AG04450 (cell line): Measurements from ENCODE around the gene RPE65. TPM values are rescaled to one million over a fixed set of nuclear protein-coding genes. Genes with fewer than 3 reads are reported as not detected.

Source experiments
- CTCF ChIA-PET: fragments of 300-600, 350-600 bp; formaldehyde crosslinking; extraction: SDS; loops from one replicate; lab custom pipeline; 2022; ENCODE audit warnings: antibody characterized with exemption, inconsistent platforms; lab: Charles Lee
- POLR2A ChIA-PET: fragments of 350-600 bp; formaldehyde crosslinking; extraction: SDS; loops from one replicate; lab custom pipeline; 2021; ENCODE audit warnings: antibody characterized with exemption, inconsistent platforms; lab: Yijun Ruan, JAX
- DNase-seq: peaks from one replicate; pipeline ENCODE4 v3.0.0-alpha.2; 2011; ENCODE audit warnings: low read depth, low spot score
- H3K27ac ChIP-seq: one replicate; pipeline ENCODE4 v1.5.1; 2012; ENCODE audit warnings: low read depth, low read length, control low read depth
- H3K27me3 ChIP-seq: one replicate; pipeline ENCODE4 v1.6.0; 2012; ENCODE audit warnings: low read length; ENCODE audit not compliant: control insufficient read depth, insufficient read depth
- H3K4me3 ChIP-seq: 2 replicates; pipeline ENCODE4 v1.5.1; 2011; ENCODE audit warnings: mild to moderate bottlenecking, low read depth, low read length, control low read depth
- H3K9me3 ChIP-seq: 2 replicates; pipeline ENCODE4 v1.5.1; 2012; ENCODE audit warnings: low read length; ENCODE audit not compliant: control insufficient read depth, insufficient read depth
- polyA plus RNA-seq: library from polyadenylated mRNA; depleted of rRNA; stranded (reverse); fragments of >200 nt; gene quantifications from 2 replicates; pipeline ENCODE4 v1.2.3, GENCODE V29; 2011
- TF ChIP-seq, protein P1 (sequence below): IDR thresholded peaks from 2 replicates; pipeline ENCODE4 v1.5.1; 2011; ENCODE audit warnings: low read depth, low read length, control low read depth, inconsistent platforms

Gene RPE65
- polyA plus RNA-seq, 1 experiment, result not detected

DNA sequence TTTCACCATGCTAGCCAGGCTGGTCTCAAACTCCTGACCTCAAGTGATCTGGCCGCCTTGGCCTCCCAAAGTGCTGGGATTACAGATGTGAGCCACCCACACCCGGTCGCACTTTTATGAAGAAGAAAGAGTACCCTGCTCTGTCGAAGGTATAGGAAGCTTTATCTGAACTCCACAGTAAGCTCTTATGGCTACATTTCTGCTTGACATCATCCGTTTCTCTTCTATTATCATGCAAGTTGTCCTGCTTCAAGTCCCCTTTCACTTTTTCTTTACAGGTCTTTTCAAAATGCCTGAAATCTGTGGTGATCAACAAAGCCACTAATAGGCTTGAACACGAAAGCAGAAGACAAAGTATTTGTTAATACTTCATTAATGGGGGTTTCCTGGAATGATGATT, 4.0 kb downstream of the RPE65 start:
- TF ChIP-seq, protein P1, sequence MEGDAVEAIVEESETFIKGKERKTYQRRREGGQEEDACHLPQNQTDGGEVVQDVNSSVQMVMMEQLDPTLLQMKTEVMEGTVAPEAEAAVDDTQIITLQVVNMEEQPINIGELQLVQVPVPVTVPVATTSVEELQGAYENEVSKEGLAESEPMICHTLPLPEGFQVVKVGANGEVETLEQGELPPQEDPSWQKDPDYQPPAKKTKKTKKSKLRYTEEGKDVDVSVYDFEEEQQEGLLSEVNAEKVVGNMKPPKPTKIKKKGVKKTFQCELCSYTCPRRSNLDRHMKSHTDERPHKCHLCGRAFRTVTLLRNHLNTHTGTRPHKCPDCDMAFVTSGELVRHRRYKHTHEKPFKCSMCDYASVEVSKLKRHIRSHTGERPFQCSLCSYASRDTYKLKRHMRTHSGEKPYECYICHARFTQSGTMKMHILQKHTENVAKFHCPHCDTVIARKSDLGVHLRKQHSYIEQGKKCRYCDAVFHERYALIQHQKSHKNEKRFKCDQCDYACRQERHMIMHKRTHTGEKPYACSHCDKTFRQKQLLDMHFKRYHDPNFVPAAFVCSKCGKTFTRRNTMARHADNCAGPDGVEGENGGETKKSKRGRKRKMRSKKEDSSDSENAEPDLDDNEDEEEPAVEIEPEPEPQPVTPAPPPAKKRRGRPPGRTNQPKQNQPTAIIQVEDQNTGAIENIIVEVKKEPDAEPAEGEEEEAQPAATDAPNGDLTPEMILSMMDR, result no peak
- Histone ChIP-seq H3K9me3 (no peaks in the 10 kb centered on the region), H3K4me3 (no peak overlapping the region), H3K27me3 (no peaks in the 10 kb centered on the region), H3K27ac (no peak overlapping the region)
- ChIA-PET CTCF (interaction anchor here (4.9 to 6.9 kb wide), 2 partner anchors 9 to 326 kb away, joined by 94 to 137 read pairs; no protein-coding TSS in a partner anchor), POLR2A (no interaction called here)
- no peak for DNase-seq

DNA sequence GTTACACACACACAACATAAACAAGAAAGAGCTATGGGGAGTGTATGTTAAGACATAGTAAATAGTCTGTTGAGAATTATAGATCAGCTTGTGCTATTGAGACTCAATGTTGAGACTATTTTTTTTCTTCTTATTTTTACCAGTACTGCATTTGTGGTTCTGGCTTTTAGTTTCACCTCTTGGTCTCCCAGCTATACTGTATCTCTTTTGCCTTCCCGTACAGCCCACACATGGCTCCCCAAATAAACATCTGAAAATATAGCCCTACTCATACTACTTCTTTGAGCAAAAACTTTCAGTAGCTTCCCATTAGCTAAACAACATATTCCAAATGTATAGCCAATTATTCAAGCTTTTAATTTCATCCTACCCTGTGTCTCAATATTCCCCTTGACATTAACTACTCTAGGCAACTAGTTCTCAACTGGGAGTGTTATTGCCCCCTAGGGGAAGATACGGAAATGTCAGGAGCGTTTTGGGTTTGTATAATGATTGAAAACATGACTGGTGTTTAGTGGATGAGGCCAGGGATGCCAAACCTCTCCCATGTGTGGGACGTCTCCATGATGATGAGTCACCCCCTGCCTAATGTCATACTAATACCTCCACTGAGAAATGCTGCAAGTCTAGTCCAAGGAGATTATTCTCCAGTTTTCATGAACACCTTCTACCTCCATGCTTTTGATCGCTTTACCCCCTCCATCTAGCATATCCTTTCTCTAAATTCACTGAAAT, 6.8 kb downstream of the RPE65 start:
- Histone ChIP-seq H3K27ac (no peak overlapping the region), H3K9me3 (no peaks in the 10 kb centered on the region), H3K27me3 (no peaks in the 10 kb centered on the region), H3K4me3 (no peak overlapping the region)
- DNase-seq, result peak; percentile 36
- ChIA-PET POLR2A (interaction anchor here (1.0 kb wide), 1 partner anchor 323 kb away, joined by 3 read pairs; no protein-coding TSS in a partner anchor), CTCF (interaction anchor here (0.5 to 6.9 kb wide), 67 partner anchors 10 to 1655 kb away, joined by 3 to 137 read pairs (median 5); no protein-coding TSS in a partner anchor)
- TF ChIP-seq, protein P1, result peak; percentile 81

DNA sequence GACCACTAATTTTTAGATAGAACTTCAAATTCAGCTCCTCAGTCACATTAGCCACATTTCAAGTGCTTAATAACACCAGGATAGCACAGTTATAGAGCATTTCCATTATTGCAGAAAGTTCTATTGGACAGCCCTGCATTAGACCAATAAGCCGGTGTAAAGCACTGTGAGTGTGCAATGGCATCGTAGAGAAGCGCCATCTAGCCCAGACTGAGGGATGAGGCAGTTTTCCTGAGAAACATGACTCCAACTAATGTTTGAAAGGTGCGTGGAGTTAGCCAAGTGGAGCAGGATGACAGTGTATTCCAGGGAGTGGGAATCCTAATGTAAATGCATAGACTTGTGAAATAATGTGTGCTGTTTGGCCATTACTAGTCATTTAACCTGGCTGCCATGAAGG, 7.7 kb downstream of the RPE65 start:
- no peaks in the 10 kb centered on the region for H3K9me3 ChIP-seq
- no peak for DNase-seq
- POLR2A ChIA-PET, result no interaction called here
- H3K4me3 ChIP-seq, result no peak overlapping the region
- no peak overlapping the region for H3K27ac ChIP-seq
- TF ChIP-seq, protein P1, result no peak
- no peaks in the 10 kb centered on the region for H3K27me3 ChIP-seq
- CTCF ChIA-PET, result interaction anchor here (0.9 to 6.9 kb wide), 26 partner anchors 9 to 610 kb away, joined by 3 to 137 read pairs (median 5); no protein-coding TSS in a partner anchor

DNA sequence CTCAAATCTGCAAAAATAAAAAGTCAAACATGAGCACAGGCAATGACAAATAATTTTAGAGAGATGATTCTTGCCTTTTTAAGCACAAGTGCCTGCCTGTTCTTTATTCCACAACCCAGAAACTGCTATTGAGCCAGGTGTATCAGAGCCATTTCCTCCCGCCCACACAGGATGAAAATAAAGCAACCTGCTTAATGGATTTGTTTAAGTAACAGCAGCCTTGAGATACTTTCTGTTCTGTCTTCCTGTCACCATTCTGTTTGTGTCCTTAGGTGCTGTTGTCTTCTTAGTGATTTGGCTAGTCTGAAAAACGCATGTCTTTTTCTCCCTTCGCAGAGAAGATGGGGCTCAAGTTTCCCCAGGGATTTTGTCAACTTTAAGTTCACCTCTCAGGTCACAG, 11.4 kb downstream of the RPE65 start:
- DNase-seq, result no peak
- ChIA-PET CTCF (interaction anchor here (0.5 to 1.9 kb wide), 2 partner anchors 30 to 318 kb away, joined by 5 to 7 read pairs; no protein-coding TSS in a partner anchor), POLR2A (no interaction called here)
- TF ChIP-seq, protein P1, result no peak
- no peaks in the 10 kb centered on the region for H3K9me3 ChIP-seq
- no peak overlapping the region for H3K4me3 ChIP-seq
- no peak overlapping the region for H3K27ac ChIP-seq
- no peaks in the 10 kb centered on the region for H3K27me3 ChIP-seq

DNA sequence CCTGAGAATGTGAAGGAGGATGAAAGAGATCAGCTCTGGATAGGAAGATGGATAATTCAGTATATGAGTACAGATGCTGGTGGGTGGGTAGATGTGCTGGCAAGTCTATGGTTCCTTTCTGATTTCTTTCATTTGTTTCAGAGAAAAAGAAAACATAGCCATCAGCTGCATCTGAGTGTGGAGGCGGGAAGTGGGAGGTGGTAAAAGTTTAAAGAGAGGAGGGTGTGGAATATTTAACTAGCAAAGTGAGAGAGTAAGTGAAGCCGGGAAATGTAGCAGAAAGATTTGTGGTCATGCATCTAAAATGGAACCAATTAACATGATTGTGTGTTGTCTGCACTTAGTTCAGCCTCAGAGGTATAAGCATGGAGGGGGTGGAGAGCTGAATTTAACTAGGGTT, 16.4 kb downstream of the RPE65 start:
- TF ChIP-seq, protein P1, result no peak
- Histone ChIP-seq H3K27ac (no peak overlapping the region), H3K9me3 (no peaks in the 10 kb centered on the region), H3K27me3 (no peaks in the 10 kb centered on the region), H3K4me3 (no peak overlapping the region)
- ChIA-PET CTCF (interaction anchor here (1.1 to 1.7 kb wide), 3 partner anchors 8 to 313 kb away, joined by 3 to 20 read pairs (median 5); no protein-coding TSS in a partner anchor), POLR2A (interaction anchor here (0.5 kb wide), 1 partner anchor 112 kb away, joined by 6 read pairs; no protein-coding TSS in a partner anchor)
- DNase-seq, result no peak
